ENCODE measurements around the gene ANKRD28. TPM values are rescaled to one million over a fixed set of nuclear protein-coding genes. Genes with fewer than 3 reads are reported as not detected.
"Not testable (repeated sequence)": the region's sequence is repeated elsewhere in the genome, so short reads cannot be mapped to it uniquely, and the experiment has no call there.

The ANKRD28 gene
- total RNA-seq, 6 experiments from 2014 or later: 80.4 to 96.3 (median 90.4) TPM

DNA sequence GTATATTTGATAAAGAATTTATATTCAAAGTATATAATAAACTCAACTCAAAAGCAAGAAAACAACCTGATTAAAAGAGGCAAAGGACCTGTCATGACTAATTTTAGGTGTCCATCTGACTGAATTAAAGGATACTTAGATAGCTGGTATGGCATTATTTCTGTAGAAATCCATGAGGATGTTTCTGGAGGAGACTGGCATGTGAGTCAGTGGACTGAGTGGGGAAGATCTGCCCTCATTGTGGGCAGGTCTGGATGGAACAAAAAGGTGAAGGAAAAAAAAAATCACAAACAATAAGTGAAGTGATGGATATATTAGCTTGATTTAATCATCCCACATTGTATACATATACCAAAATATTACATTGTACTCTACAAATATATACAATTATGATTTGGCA is 16.6 kb downstream of the ANKRD28 start:
- Mint-ChIP-seq H3K27me3 (ENCODE audit: insufficient read depth) (peaks cover 8% of the 10 kb centered on the region; the same call in 1 of the 2 replicates), H3K4me1 (ENCODE audit: low read depth) (peaks cover 92% of the 10 kb centered on the region), H3K4me3 (peak overlapping the region; percentile 60), H3K27ac (peak overlapping the region; percentile 61), H3K36me3 (ENCODE audit: low read depth) (peaks cover 78% of the 10 kb centered on the region), H3K9me3 (no peaks in the 10 kb centered on the region)
- no peak for DNase-seq
- TF ChIP-seq CTCF (IDR thresholded peaks at IDR 0.05): no peak

DNA sequence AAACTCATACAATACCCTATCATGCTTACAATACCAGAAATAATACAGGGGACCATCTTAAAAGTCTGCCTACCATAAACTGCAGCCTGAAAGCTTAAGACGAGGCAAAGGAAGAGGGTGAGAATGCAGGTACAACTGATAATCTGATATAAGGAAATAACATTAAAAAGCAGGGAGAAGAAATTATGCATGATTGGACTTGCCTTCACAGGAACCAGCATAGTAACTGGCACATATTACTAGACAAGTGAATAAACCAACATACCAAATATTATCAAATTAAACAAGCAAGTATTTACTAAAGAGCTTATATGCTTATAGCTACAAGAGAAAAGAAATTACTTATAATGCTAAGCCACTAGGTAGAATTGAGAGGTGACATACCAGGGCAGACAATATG is 18.7 kb downstream of the ANKRD28 start:
- Mint-ChIP-seq H3K27ac (no peak overlapping the region; the same call in none of the 2 replicates), H3K36me3 (ENCODE audit: low read depth) (peaks cover 73% of the 10 kb centered on the region), H3K4me3 (peak overlapping the region; percentile 5; the same call in 1 of the 2 replicates), H3K27me3 (ENCODE audit: insufficient read depth) (peaks cover 8% of the 10 kb centered on the region; the same call in 1 of the 2 replicates), H3K4me1 (ENCODE audit: low read depth) (peaks cover 92% of the 10 kb centered on the region), H3K9me3 (no peaks in the 10 kb centered on the region)
- TF ChIP-seq CTCF (IDR thresholded peaks at IDR 0.05): no peak
- DNase-seq: no peak

DNA sequence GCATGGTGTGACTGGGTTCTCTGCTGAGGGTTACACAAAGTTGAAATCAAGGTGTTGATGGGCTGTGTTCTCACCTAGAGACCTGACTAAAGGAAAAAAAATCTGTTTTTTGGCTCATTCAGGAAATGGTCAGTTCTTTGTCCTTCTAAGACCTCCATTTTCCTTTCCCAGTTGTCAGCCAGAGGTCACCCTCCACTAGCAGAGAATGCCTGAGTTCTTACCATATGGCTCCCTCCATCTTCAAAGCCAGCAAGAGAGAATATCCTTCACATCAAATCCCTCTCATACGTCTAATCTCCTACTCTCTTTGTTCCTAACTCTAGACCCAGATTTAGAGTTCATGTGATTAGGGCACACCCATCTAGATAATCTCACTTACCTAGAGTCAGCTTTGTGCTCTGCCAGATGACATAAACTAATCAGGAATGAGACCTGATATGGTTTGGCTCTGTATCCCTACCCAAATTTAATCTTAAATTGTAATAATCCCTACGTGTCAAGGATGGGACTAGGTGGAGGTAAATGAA is 19.4 kb downstream of the ANKRD28 start:
- H3K27me3 Mint-ChIP-seq (ENCODE audit: insufficient read depth): peaks cover 6% of the 10 kb centered on the region; the same call in 1 of the 2 replicates
- TF ChIP-seq CTCF (IDR thresholded peaks at IDR 0.05): no peak

GRCh38 chr3:15774931-15775560 is 22.7 kb downstream of the ANKRD28 start:
- DNase-seq; H3K9me3 Mint-ChIP-seq; H3K27me3 Mint-ChIP-seq (ENCODE audit: insufficient read depth); H3K4me3 Mint-ChIP-seq: not testable (repeated sequence)
- Mint-ChIP-seq H3K4me1 (ENCODE audit: low read depth) (peaks cover 91% of the 10 kb centered on the region), H3K27ac (peak overlapping the region; percentile 40), H3K36me3 (ENCODE audit: low read depth) (peaks cover 82% of the 10 kb centered on the region)

More for the DNA sequence above, 19.4 kb downstream of the ANKRD28 start:
- DNase-seq: no peak
- H3K9me3 Mint-ChIP-seq: no peaks in the 10 kb centered on the region
- H3K36me3 Mint-ChIP-seq (ENCODE audit: low read depth): peaks cover 73% of the 10 kb centered on the region
- H3K4me3 Mint-ChIP-seq: no peak overlapping the region; the same call in 1 of the 2 replicates
- peak overlapping the region; percentile 30 for H3K27ac Mint-ChIP-seq
- peaks cover 92% of the 10 kb centered on the region for H3K4me1 Mint-ChIP-seq (ENCODE audit: low read depth)

- Mint-ChIP-seq H3K27me3 (ENCODE audit: insufficient read depth) (no peaks in the 10 kb centered on the region), H3K4me3 (no peak overlapping the region), H3K36me3 (ENCODE audit: low read depth) (peaks cover 66% of the 10 kb centered on the region), H3K27ac (no peak overlapping the region), H3K4me1 (ENCODE audit: low read depth) (peaks cover 98% of the 10 kb centered on the region), H3K9me3 (no peaks in the 10 kb centered on the region)
- TF ChIP-seq CTCF (IDR thresholded peaks at IDR 0.05): no peak
- DNase-seq: no peak
Observed at GRCh38 chr3:15771444-15771843, 26.3 kb downstream of the ANKRD28 start.

DNA sequence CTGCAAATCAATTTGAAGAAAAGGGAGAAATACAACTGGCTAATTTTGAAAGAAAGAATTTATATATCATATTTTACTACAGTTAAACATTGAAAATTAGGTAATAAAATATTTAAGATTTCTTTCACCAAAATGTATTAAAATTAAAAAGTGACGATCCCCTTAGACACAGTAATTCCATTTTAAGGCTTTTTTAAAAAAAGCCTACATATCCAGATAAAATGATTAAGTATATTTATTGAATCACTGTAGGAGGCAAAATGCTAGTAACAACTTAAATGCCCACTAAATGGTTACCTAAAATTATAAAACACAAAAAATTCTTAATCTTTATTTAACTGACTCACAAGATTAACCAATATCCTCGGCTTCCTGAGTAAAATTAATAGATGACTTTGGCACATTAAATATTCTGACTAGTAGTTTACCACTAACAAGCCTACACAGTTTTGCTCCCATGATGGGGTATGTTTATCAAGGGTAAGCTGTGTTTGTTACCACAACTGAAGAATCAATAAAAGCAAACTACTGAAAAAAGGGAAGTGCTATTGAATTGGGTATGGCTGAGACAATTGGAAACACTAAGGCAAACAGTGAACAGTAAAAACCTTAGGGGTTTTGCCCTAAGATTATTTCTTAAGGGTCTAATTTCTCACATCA is 28.4 kb downstream of the ANKRD28 start:
- no peak for TF ChIP-seq CTCF (IDR thresholded peaks at IDR 0.05)
- H3K27me3 Mint-ChIP-seq (ENCODE audit: insufficient read depth): no peaks in the 10 kb centered on the region
- peaks cover 78% of the 10 kb centered on the region for H3K4me1 Mint-ChIP-seq (ENCODE audit: low read depth)
- H3K27ac Mint-ChIP-seq: peak overlapping the region; percentile 87
- no peak for DNase-seq
- peak overlapping the region; percentile 55 for H3K4me3 Mint-ChIP-seq
- no peaks in the 10 kb centered on the region for H3K9me3 Mint-ChIP-seq
- peaks cover 65% of the 10 kb centered on the region for H3K36me3 Mint-ChIP-seq (ENCODE audit: low read depth)

All from HFFc6 (cell line).